Endothelial cell of umbilical vein (primary cell): Measurements from ENCODE around the gene MIGA1.

ENCODE experiments used
- POLR2A ChIP-seq: IDR thresholded peaks from 2 replicates; pipeline ENCODE4 v1.6.1; 2012; ENCODE audit warnings: low read depth, mild to moderate bottlenecking, control low read depth, low read length
- TF ChIP-seq, protein P1 (sequence below), 2 donors: IDR thresholded peaks; 1 replicate in 1 of 2; 2 replicates in 1 of 2; pipeline ENCODE4 v1.5.1; 2011; ENCODE audit warnings: low read length in 2 of 2, mild to moderate bottlenecking in 2 of 2, moderate library complexity in 2 of 2, control low read depth in 1 of 2, inconsistent platforms in 1 of 2, low read depth in 1 of 2; ENCODE audit not compliant: insufficient read depth in 1 of 2; ENCODE audit errors: extremely low read depth in 1 of 2

DNA sequence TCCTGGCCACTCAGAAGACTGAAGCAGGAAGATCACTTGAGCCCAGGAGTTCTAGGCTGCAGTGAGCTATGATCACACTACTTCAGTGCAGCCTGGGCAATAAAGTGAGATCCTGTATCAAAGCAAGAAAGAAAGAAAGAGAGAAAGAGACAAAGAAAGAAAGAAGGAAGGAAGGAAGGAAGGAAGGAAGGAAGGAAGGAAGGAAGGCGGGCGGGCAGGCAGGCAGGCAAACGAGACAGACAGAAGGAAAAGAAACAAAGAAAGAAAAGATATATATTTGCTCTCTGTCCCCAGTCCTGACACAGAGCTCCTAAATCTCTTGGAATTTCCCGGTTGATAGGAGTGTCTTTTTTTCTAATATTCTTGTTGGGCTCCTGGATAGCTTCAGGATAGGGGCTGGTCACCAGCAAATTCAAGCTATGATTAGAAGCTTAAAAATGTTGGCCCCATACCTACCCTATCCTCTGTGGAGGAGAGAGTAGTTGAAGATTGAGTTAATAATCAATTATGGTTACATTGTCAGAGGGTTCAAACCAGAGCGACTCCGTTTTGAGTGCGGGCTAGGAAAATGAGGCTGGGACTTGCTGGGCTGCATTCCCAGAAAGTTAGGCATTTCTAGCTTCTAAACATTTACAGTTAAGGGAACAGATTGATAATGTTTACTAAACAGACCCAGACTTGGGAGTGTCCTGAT lies 3.3 kb upstream of the MIGA1 start:
- TF ChIP-seq, protein P1, sequence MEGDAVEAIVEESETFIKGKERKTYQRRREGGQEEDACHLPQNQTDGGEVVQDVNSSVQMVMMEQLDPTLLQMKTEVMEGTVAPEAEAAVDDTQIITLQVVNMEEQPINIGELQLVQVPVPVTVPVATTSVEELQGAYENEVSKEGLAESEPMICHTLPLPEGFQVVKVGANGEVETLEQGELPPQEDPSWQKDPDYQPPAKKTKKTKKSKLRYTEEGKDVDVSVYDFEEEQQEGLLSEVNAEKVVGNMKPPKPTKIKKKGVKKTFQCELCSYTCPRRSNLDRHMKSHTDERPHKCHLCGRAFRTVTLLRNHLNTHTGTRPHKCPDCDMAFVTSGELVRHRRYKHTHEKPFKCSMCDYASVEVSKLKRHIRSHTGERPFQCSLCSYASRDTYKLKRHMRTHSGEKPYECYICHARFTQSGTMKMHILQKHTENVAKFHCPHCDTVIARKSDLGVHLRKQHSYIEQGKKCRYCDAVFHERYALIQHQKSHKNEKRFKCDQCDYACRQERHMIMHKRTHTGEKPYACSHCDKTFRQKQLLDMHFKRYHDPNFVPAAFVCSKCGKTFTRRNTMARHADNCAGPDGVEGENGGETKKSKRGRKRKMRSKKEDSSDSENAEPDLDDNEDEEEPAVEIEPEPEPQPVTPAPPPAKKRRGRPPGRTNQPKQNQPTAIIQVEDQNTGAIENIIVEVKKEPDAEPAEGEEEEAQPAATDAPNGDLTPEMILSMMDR (IDR thresholded peaks at IDR 0.05; ENCODE audit: extremely low read depth in 1 of 2, insufficient read depth in 1 of 2, low read depth in 1 of 2, low read length in 2 of 2): no peak
- no peak for TF ChIP-seq POLR2A
